ENCODE results near the gene CRADD.

Gene CRADD

DNA sequence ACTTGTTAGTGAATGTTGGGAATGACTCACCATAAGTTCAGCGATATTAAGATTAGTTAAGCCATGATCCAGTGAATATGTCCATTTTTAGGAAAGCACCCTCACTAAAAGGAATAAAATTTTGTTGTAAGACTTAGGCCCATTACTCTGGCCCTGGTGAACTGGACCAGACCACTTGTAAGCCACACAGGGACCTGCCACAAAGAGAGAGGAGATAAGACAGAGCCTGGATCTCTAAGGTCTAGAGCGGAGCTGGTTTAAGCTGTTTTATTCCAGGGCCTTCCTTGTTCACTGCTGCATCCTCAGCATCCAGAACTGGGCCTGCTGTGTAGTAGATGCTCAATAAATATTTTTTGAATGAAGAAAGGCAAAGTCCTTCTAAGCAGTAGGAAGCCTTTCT is 79.1 kb downstream of the CRADD start:
- DNase-seq (ENCODE audit: low read depth in 1 of 2, low spot score in 1 of 2): no peak

- DNase-seq (ENCODE audit: low read depth in 1 of 2, low spot score in 1 of 2): no peak
These were observed 80.9 kb downstream of the CRADD start for GRCh38 chr12:93757792-93758694.

DNA sequence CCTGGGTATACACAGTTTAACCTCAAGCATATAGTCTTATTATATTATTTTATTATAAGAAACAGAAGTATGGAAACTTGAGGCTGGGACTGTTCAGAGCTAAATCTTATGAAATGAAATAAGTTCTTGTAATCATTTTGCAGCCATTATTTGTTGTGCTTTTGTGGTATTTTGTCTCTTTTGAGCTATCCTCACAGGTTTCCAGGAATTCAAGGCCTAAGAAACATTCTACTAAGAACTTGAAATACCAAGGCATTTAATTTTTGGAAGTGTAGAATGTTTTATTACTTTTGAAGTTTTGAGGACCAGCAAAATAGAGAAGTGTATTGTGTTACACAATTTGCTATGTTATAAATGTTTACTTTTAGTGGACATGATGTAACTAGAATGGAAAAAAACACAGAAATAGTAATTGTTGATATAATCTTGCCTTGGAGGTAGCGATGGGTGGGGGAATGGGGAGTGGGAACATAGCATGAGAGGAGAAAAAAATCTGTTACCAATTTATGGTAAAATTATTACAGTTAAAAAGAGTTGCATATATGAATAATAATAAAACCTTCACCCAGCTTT is 81.7 kb downstream of the CRADD start:
- DNase-seq (ENCODE audit: low read depth in 1 of 2, low spot score in 1 of 2): no peak

- no peak for DNase-seq (ENCODE audit: low read depth in 1 of 2, low spot score in 1 of 2)
These were observed 82.4 kb downstream of the CRADD start for GRCh38 chr12:93759512-93760081.

DNA sequence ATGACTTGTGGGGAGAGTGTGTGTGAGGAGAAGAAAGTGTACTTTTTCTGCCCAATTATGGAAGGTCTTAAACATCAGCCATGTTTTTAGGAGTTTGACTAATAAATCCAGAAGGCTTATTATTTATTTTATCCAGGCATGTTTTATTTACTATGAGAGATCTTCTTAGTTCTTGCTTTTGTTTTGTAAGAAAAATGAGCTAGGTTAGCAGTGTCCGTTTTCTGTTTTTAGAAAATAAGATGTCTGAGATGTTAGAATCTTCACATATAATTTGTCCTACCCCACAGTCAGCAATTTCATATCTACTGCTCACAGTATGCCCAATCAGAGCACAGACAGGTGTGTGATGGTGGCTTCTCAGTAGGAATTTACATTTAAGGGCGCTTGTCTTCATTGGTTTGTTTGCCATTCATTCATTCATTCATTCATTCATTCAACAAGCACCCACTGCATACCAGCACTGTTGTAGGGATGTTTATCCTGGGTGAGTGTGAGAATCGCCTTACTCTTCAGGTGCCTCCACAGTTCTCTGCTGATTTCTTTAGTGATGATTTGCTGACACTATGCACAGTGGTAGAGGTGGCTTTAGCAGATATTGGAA is 83.2 kb downstream of the CRADD start:
- no peak for DNase-seq (ENCODE audit: low read depth in 1 of 2, low spot score in 1 of 2)

DNA sequence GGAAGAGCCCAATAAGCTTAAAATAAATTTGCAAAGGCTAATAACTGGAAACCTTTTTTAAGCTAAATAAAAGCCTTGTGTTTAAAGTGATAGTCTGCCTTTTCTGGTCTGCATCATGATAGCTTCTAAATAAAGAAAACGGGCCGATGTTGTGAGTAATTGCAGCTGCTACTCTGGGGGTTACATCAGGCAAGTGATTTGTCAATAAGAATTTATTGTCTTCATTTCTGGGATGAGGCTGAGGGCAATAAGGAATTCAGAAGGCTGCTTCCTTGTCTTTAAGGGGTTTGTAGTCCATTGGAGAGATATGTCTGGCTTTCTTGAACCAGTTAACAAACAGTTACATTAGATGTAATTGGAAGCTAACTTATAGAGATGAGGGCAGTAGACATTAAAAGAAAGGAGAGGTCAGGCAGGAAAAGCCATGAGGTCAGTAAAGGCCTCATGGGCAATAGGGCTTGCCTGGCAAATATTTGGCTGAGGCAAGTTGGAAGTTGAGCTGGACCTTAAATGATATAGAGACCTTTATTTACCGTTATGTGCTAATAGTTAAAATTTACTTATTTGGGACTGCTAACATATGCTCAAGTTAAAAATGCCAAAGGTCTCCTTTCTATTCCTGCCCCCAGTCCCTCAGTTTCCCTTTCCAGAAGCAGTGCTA is 85.0 kb downstream of the CRADD start:
- DNase-seq (ENCODE audit: low read depth in 1 of 2, low spot score in 1 of 2): no peak

DNA sequence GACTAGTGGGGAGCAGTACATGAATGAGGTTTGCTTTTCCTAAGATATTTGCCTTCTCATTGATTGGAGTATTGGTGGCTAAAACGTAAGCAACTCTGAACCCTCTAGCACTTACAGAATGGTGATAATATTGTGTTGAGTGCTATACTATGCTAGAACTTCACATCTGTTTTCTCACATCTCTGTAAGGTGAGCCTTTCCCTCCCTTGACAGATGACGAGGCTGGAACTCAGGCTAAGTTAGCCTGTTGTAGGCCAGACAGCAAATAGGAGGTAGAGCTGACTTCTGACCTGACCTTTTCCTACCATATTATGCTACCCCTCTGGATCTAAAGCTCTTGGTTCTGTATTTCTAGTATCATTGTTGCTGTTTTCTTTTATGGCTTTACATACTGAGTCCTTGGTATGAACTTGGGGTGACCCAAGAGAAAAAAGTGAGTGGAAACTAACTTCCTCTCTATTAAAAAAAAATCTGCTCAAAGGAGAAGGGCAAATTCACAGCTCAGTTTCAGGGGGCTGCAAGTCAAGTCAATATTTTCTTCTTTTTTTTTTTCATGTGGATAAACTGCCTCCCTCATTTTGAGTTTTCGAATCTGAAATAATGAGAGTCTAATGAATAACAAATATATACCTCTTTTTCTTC is 85.9 kb downstream of the CRADD start:
- no peak for DNase-seq (ENCODE audit: low read depth in 1 of 2, low spot score in 1 of 2)

- DNase-seq (ENCODE audit: low read depth in 1 of 2, low spot score in 1 of 2): no peak
These were observed 86.6 kb downstream of the CRADD start for GRCh38 chr12:93763746-93764147.

- no peak for DNase-seq (ENCODE audit: low read depth in 1 of 2, low spot score in 1 of 2)
These were observed 89.2 kb downstream of the CRADD start for GRCh38 chr12:93766371-93766770.

DNA sequence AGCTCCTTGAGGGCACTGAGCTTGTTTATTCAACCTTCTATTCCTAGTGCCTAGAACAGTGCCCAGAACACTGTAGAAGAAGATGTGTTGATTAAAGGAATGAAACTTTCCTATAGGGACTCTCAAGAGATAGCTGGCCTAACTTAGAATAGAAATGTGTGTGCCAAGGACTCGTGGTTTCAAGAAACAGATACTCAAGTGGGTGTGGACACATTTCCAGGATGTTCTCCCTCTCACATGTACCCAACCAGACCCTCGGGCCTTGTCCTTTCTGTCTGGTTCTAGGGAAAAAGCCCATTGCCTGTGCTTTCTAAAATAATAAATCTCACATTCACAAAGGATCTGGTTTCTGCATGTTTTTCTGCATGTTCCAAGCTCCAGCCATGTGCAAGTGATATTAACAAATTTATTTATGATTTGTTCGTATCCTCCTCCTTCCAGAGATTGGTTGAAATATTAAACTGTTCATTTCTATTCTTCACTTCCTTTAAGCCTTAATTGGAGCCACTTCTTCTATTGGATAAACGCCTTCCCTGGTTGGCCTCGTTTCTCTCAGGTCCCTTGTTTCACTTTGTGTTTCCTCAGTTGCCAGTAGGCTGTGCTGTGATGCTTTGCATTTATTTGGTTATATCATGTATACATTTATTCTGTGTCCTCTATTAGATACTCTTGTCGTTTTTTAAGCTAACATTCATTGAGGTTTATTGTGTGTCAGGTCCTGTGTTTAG is 89.8 kb downstream of the CRADD start:
- peak in 1 of 2 donors; percentile 29 for DNase-seq (ENCODE audit: low read depth in 1 of 2, low spot score in 1 of 2)

DNA sequence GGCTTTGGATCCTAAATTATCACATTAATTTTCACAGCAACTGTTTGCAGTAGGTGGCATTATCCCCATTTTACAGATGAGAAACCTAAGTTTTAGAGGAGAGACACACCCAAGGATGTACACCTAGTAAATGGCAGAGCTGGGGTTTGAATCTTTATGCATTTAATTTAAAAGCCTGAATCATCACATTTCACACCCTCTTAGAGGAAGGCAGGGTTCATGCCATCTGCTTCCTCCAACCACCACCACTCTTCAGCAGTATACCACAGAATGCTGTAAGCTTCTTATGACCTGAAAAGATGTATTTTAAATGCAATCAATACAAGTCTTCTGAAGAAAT is 90.3 kb downstream of the CRADD start:
- DNase-seq (ENCODE audit: low read depth in 1 of 2, low spot score in 1 of 2): no peak

DNA sequence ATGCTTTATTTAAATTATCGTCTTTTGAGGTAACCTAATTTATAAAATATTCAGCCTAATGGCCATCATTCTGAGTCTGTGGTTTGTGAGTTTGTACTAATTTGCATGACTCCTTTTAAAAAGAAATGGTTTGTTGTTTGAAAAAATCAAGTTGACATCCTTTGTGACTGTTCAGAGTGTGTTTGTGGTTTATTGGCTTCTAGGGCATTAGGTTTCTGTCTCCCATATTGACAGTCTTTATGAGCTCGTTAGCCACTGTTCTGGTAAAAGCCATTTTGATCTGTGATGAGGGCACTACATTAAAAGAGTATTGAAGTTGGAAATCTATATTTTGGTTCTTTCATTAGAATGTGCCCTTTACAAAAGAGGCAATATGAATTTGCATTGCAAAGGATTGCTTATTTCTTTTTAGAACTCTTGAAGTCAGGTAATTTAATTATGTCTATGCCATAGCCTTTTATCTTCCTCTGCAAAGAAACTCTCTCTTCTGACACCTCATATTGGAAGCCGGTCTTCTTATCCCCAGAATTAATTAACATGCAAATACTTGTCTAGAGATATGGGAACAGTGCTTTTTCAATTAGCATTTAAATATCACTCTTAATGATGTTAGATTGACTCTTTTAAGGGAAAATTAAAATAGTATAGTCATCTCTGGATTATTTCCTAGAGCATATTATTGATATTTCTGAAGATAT is 95.0 kb downstream of the CRADD start:
- DNase-seq (ENCODE audit: low read depth in 1 of 2, low spot score in 1 of 2): no peak

DNA sequence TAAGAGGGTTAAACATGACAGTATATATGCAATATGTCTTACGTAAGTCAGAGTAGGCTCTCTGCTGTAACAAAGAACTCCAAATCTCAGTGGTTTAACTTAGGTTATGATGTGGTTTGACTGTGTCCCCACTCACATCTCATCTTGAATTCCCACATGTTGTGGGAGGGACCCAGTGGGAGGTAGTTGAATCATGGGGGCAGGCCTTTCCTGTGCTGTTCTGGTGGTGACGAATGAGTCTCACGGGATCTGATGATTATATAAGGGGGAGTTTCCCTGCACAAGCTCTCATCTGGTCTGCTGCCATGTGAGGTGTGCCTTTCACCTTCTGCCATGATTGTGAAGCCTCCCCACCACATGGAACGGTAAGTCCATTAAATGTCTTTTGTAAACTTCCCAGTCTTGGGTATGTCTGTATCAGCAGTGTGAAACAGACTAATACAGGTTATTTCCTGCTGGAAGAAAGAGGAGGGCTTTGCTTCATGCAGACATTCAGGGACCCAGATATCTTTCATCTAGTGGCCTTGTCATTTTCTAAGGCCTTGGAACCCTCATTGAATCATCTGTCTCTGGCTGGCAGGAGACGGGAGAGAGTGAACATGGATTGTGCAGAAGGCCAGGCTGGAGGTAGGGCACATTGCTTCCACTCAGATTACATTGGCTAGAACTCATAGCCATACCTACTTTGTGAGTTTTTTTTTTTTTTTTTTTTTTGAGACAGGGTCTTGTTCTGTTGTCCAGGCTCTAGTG is 96.1 kb downstream of the CRADD start:
- DNase-seq (ENCODE audit: low read depth in 1 of 2, low spot score in 1 of 2): peak in 1 of 2 donors; percentile 63

- DNase-seq (ENCODE audit: low read depth in 1 of 2, low spot score in 1 of 2): no peak
These were observed 99.4 kb downstream of the CRADD start for GRCh38 chr12:93776581-93777018.

- DNase-seq (ENCODE audit: low read depth in 1 of 2, low spot score in 1 of 2): no peak
These were observed 100.1 kb downstream of the CRADD start for GRCh38 chr12:93777254-93777653.

DNA sequence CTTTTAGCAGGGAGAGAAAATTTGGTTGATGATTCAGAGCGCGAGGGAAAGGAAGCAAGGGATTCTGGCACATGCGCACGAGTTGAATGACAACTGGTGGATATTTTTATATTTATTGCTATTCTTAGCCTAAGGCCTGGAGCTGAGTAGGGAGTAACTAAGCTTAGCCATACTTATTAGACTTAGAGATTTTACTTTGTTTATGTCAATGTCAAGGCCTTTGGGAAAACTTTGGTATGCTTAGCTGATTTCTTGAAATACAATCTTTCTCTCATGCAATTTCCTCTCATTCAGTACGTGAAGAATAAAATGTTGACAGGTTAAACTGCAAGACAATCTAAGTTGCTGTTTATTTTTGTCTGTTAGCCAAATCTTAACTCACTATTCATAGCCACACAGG is 101.1 kb downstream of the CRADD start:
- DNase-seq (ENCODE audit: low read depth in 1 of 2, low spot score in 1 of 2): no peak

GRCh38 chr12:93778766-93779165 is 101.6 kb downstream of the CRADD start:
- no peak for DNase-seq (ENCODE audit: low read depth in 1 of 2, low spot score in 1 of 2)

DNA sequence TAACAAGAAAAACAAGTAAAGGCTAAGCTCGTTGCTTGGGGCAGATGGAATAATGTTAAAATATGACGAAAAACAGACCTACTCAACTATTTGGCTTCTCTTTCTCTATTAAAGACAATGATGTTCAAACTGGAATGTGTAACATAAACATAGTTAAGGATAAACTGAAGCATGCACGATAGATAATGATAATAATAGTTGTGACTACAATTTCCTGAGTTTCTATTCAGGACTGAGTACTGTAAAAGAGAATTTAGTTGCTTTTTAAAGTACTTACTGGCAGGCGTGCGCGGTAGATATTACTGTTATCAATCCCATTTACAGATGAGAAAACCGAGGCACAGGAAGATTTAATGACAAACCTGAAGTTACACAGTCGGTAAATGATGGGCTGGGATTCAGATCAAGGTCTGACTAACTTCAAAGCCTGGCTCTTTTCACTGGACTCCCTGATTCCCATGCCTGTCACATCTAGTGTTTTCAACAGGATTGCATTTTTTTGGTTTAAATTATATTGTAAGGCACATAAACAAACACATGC is 103.0 kb downstream of the CRADD start:
- DNase-seq (ENCODE audit: low read depth in 1 of 2, low spot score in 1 of 2): no peak

GRCh38 chr12:93780886-93781285 is 103.7 kb downstream of the CRADD start:
- peak in 1 of 2 donors; percentile 41 for DNase-seq (ENCODE audit: low read depth in 1 of 2, low spot score in 1 of 2)

All from activated CD4-positive, alpha-beta T cell treated with anti-CD3 and anti-CD28 coated beads, Interleukin-2, amount 50 U/mL, for 24 hours (primary cell).